Osteocyte (in vitro differentiated cells): Measurements from ENCODE around the gene BAG3. TPM values are rescaled to one million over a fixed set of nuclear protein-coding genes. Genes with fewer than 3 reads are reported as not detected.
"Not testable (repeated sequence)": the region's sequence is repeated elsewhere in the genome, so short reads cannot be mapped to it uniquely, and the experiment has no call there.

Experiments
- DNase-seq: peaks from one replicate; pipeline ENCODE4 v3.0.0; 2021; ENCODE audit warnings: mixed read lengths; ENCODE audit not compliant: unreplicated experiment; ENCODE audit errors: extremely low spot score
- H3K27ac Mint-ChIP-seq: one replicate; pipeline ENCODE4 v1.8.0; 2021; ENCODE audit warnings: mild to moderate bottlenecking, mixed read lengths; ENCODE audit not compliant: unreplicated experiment
- H3K27me3 Mint-ChIP-seq: one replicate; pipeline ENCODE4 v1.8.0; 2021; ENCODE audit warnings: mixed read lengths; ENCODE audit not compliant: unreplicated experiment
- H3K36me3 Mint-ChIP-seq: one replicate; pipeline ENCODE4 v1.8.0; 2021; ENCODE audit warnings: mixed read lengths; ENCODE audit not compliant: unreplicated experiment
- H3K4me1 Mint-ChIP-seq: one replicate; pipeline ENCODE4 v1.8.0; 2021; ENCODE audit warnings: mixed read lengths; ENCODE audit not compliant: unreplicated experiment
- H3K4me3 Mint-ChIP-seq: one replicate; pipeline ENCODE4 v1.8.0; 2021; ENCODE audit warnings: mild to moderate bottlenecking, moderate library complexity, mixed read lengths; ENCODE audit not compliant: unreplicated experiment
- H3K9me3 Mint-ChIP-seq: one replicate; pipeline ENCODE4 v1.8.0; 2021; ENCODE audit warnings: mixed read lengths; ENCODE audit not compliant: unreplicated experiment
- CTCF ChIP-seq: fragments of 200-600 bp; sonication (generic); IDR thresholded peaks from 2 replicates; pipeline ENCODE4 v1.5.0; 2021; ENCODE audit warnings: antibody characterized with exemption, mild to moderate bottlenecking, moderate library complexity
- total RNA-seq: library from RNA; stranded (reverse); gene quantifications from 2 replicates; pipeline ENCODE4 v1.2.1, GENCODE V29; 2021

The BAG3 gene
- total RNA-seq, 1 donor from 2014 or later = 41.0 TPM

GRCh38 chr10:119619215-119619614 lies 32.0 kb upstream of the BAG3 start:
- no peaks in the 10 kb centered on the region for H3K36me3 Mint-ChIP-seq
- DNase-seq = no peak
- no peaks in the 10 kb centered on the region for H3K9me3 Mint-ChIP-seq
- H3K4me1 Mint-ChIP-seq = no peaks in the 10 kb centered on the region
- H3K27me3 Mint-ChIP-seq = no peaks in the 10 kb centered on the region
- H3K4me3 Mint-ChIP-seq = no peak overlapping the region
- TF ChIP-seq CTCF = no peak
- no peak overlapping the region for H3K27ac Mint-ChIP-seq

- not testable (repeated sequence) for H3K27me3 Mint-ChIP-seq, DNase-seq, H3K9me3 Mint-ChIP-seq, H3K4me3 Mint-ChIP-seq, H3K4me1 Mint-ChIP-seq, H3K27ac Mint-ChIP-seq, H3K36me3 Mint-ChIP-seq
Observed at GRCh38 chr10:119619811-119620210, 31.4 kb upstream of the BAG3 start.

- Mint-ChIP-seq H3K27me3 (no peaks in the 10 kb centered on the region), H3K4me1 (no peaks in the 10 kb centered on the region), H3K9me3 (no peaks in the 10 kb centered on the region), H3K27ac (no peak overlapping the region), H3K36me3 (no peaks in the 10 kb centered on the region), H3K4me3 (no peak overlapping the region)
- DNase-seq = no peak
- no peak for TF ChIP-seq CTCF
Observed at GRCh38 chr10:119620241-119621077, 30.7 kb upstream of the BAG3 start.

GRCh38 chr10:119621078-119621384 lies 30.1 kb upstream of the BAG3 start:
- H3K27me3 Mint-ChIP-seq = no peaks in the 10 kb centered on the region
- H3K9me3 Mint-ChIP-seq = no peaks in the 10 kb centered on the region
- DNase-seq = no peak
- H3K4me1 Mint-ChIP-seq = no peaks in the 10 kb centered on the region
- H3K36me3 Mint-ChIP-seq = no peaks in the 10 kb centered on the region
- no peak overlapping the region for H3K4me3 Mint-ChIP-seq
- no peak overlapping the region for H3K27ac Mint-ChIP-seq
- no peak for TF ChIP-seq CTCF

- Mint-ChIP-seq H3K27ac (no peak overlapping the region), H3K27me3 (no peaks in the 10 kb centered on the region), H3K36me3 (no peaks in the 10 kb centered on the region), H3K4me3 (no peak overlapping the region), H3K9me3 (no peaks in the 10 kb centered on the region), H3K4me1 (no peaks in the 10 kb centered on the region)
- no peak for DNase-seq
- TF ChIP-seq CTCF = no peak
Observed at GRCh38 chr10:119625570-119626280, 25.5 kb upstream of the BAG3 start.
